ENCODE data around the gene EXOSC2. TPM values are rescaled to one million over a fixed set of nuclear protein-coding genes. Genes with fewer than 3 reads are reported as not detected.

EXOSC2 gene
- total RNA-seq, 4 donors from 2014 or later: 12.7 to 21.6 (median 19.7) TPM

DNA sequence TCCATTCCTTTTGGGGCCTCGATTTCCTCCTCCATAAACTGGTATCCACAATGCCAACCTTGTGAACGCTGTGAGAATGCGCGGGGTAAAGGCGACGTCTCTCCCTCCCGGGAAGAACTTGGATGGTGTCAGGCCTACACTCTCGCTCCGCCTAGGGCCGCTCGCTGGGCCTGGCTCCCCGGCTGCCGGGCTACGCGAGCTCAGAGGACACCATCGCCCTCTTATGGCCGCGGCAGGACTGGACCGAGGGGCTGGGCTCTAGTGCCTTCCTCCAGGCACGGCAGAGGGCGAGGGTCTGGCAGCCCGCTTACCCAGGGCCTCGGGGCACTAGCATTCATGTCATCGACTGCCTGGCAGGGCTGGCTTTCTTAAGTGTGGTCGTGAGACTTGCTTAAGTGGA, 1.3 kb upstream of the EXOSC2 start:
- intact Hi-C loops (cut with DNase I): no loop called here
- Histone ChIP-seq H3K27me3 (no peaks in the 10 kb centered on the region), H3K9me3 (no peaks in the 10 kb centered on the region), H3K4me3 (no peak overlapping the region), H3K36me3 (peaks cover 0 to 23% (median 21%) of the 10 kb centered on the region in 4 donors), H3K27ac (replicated peaks in 1 of 4) (no peak overlapping the region), H3K4me1 (peaks cover 11 to 40% (median 32%) of the 10 kb centered on the region in 4 donors)
- WGBS: 58% methylated on average over 4 of the region's 25 CpGs
- no peak for DNase-seq (ENCODE audit: extremely low spot score)
- TF ChIP-seq POLR2A (IDR thresholded peaks at IDR 0.05; ENCODE audit: low read depth): no peak
- TF ChIP-seq POLR2AphosphoS5 (IDR thresholded peaks at IDR 0.05): no peak
- TF ChIP-seq EP300 (IDR thresholded peaks at IDR 0.05): no peak
- TF ChIP-seq, protein P1, sequence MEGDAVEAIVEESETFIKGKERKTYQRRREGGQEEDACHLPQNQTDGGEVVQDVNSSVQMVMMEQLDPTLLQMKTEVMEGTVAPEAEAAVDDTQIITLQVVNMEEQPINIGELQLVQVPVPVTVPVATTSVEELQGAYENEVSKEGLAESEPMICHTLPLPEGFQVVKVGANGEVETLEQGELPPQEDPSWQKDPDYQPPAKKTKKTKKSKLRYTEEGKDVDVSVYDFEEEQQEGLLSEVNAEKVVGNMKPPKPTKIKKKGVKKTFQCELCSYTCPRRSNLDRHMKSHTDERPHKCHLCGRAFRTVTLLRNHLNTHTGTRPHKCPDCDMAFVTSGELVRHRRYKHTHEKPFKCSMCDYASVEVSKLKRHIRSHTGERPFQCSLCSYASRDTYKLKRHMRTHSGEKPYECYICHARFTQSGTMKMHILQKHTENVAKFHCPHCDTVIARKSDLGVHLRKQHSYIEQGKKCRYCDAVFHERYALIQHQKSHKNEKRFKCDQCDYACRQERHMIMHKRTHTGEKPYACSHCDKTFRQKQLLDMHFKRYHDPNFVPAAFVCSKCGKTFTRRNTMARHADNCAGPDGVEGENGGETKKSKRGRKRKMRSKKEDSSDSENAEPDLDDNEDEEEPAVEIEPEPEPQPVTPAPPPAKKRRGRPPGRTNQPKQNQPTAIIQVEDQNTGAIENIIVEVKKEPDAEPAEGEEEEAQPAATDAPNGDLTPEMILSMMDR (IDR thresholded peaks at IDR 0.05): no peak

DNA sequence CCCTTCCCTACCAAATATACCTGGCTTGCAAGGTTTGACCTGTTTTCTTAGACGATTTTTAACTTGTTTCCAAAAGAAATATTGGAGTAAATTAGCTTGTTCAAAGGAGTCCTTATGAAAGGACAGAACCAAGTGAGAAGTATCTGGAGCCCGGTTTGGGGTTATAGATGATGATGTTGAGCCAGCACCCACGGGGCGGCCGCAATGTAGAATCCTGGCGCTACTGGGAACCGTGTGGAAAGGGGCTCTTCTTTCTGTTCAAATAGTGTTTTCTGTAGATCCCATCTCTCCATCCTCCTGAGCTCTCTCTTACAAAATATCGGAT, 517 bp upstream of the EXOSC2 start:
- Histone ChIP-seq H3K9me3 (no peaks in the 10 kb centered on the region), H3K4me1 (peaks cover 11 to 40% (median 33%) of the 10 kb centered on the region in 4 donors), H3K4me3 (peak overlapping the region; percentile 72 to 84 (median 76)), H3K27ac (replicated peaks in 1 of 4) (peak overlapping the region; percentile 66 to 77 (median 70)), H3K27me3 (no peaks in the 10 kb centered on the region), H3K36me3 (peaks cover 5 to 31% (median 28%) of the 10 kb centered on the region in 4 donors)
- intact Hi-C loops (cut with DNase I): no loop called here
- no peak for DNase-seq (ENCODE audit: extremely low spot score)
- TF ChIP-seq, protein P1 (IDR thresholded peaks at IDR 0.05): no peak
- TF ChIP-seq POLR2A (IDR thresholded peaks at IDR 0.05; ENCODE audit: low read depth): no peak
- no peak for TF ChIP-seq EP300 (IDR thresholded peaks at IDR 0.05)
- no peak for TF ChIP-seq POLR2AphosphoS5 (IDR thresholded peaks at IDR 0.05)
- 10% methylated on average over 8 of the region's 8 CpGs for WGBS

DNA sequence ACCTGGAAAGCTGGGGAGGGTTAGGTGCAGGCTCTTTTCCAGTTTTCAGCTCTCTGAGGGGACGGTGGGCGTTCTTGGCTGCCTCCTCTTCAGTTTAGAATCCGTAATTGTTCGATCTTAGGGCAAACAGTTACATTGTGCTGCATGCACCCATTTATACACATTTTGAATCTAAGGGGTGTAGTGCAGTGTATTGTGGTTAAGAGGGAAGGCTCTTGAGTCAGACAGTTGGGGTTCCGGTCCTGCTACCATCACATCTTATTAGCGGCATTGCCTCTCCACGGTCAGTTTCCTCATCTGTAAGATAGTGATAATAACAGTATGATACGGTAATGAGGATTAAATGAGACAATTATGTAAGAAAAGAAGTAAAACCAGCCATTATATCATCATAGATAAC, 625 bp downstream of the EXOSC2 start:
- Histone ChIP-seq H3K36me3 (peaks cover 15 to 42% (median 39%) of the 10 kb centered on the region in 4 donors), H3K4me1 (peaks cover 16 to 45% (median 36%) of the 10 kb centered on the region in 4 donors), H3K4me3 (peak overlapping the region; percentile 72 to 84 (median 76)), H3K27ac (replicated peaks in 1 of 4) (peak overlapping the region; percentile 62 to 77 (median 70)), H3K9me3 (no peaks in the 10 kb centered on the region), H3K27me3 (no peaks in the 10 kb centered on the region)
- DNase-seq (ENCODE audit: extremely low spot score): no peak
- WGBS: 1% methylated on average over 8 of the region's 8 CpGs
- intact Hi-C loops (cut with DNase I): no loop called here
- TF ChIP-seq, protein P1 (IDR thresholded peaks at IDR 0.05): no peak
- TF ChIP-seq EP300 (IDR thresholded peaks at IDR 0.05): no peak
- TF ChIP-seq POLR2AphosphoS5 (IDR thresholded peaks at IDR 0.05): no peak
- no peak for TF ChIP-seq POLR2A (IDR thresholded peaks at IDR 0.05; ENCODE audit: low read depth)

DNA sequence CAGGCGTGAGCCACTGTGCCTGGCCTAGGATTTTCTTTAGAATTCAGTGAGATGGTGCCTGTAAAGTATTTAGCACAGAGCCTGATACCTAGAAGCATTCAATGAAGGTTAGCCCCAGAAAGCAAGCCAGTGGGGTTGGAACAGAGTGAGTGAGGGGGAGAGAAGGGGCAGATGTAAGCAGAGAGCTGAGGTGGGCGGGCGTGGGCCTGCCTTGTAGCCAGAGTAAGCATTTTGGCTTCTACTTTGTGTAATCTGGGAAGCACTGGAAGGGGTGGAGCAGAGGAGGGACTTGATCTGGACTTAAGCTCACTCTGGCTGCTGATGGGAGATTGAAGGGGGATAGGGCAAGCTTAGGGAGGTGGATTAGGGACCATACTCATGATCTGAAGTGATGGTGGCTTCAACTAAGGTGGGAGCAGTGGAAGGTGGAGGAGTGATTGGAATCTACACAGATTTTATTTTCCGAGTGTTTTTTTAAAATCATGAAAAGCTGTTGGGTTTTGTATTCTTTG, 2.6 kb downstream of the EXOSC2 start:
- Histone ChIP-seq H3K27me3 (no peaks in the 10 kb centered on the region), H3K4me1 (peaks cover 22 to 54% (median 38%) of the 10 kb centered on the region in 4 donors), H3K36me3 (peaks cover 24 to 62% (median 54%) of the 10 kb centered on the region in 4 donors), H3K4me3 (no peak overlapping the region), H3K9me3 (no peaks in the 10 kb centered on the region), H3K27ac (replicated peaks in 1 of 4) (no peak overlapping the region)
- WGBS: 84% methylated on average over 4 of the region's 4 CpGs
- intact Hi-C loops (cut with DNase I): no loop called here
- TF ChIP-seq POLR2AphosphoS5 (IDR thresholded peaks at IDR 0.05) (no peak), POLR2A (IDR thresholded peaks at IDR 0.05; ENCODE audit: low read depth) (no peak), EP300 (IDR thresholded peaks at IDR 0.05) (no peak)
- TF ChIP-seq, protein P1 (IDR thresholded peaks at IDR 0.05): no peak
- no peak for DNase-seq (ENCODE audit: extremely low spot score)

DNA sequence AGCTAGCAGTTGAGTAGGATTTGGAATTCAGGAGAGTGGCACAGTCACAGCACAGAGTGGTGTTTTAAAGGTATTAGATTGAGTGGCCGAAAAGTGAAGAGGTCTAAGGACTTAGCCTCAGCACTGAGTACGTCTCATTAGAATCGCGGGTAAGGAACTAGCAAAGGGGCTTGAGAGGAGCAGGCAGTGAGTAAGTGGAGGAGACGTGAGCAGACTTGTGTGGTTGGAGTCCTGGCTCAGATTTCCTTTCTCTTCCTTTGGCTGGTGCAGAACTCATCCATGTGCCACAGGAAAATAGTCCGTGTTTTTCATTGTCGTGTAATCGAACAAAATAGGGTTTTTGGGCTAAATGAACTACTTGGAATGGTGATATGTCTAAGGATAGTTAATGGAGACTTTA, 3.4 kb downstream of the EXOSC2 start:
- TF ChIP-seq EP300 (IDR thresholded peaks at IDR 0.05) (no peak), POLR2A (IDR thresholded peaks at IDR 0.05; ENCODE audit: low read depth) (no peak)
- TF ChIP-seq, protein P1 (IDR thresholded peaks at IDR 0.05): no peak
- DNase-seq (ENCODE audit: extremely low spot score): no peak
- Histone ChIP-seq H3K9me3 (no peaks in the 10 kb centered on the region), H3K36me3 (peaks cover 24 to 70% (median 61%) of the 10 kb centered on the region in 4 donors), H3K4me1 (peaks cover 27 to 62% (median 46%) of the 10 kb centered on the region in 4 donors), H3K4me3 (no peak overlapping the region), H3K27me3 (no peaks in the 10 kb centered on the region), H3K27ac (replicated peaks in 1 of 4) (no peak overlapping the region)
- WGBS: 83% methylated on average over 8 of the region's 8 CpGs
- intact Hi-C loops (cut with DNase I): no loop called here

All from esophagus muscularis mucosa (tissue), 4 donors.